ENCODE results near the gene TNRC6A. TPM values are rescaled to one million over a fixed set of nuclear protein-coding genes. Genes with fewer than 3 reads are reported as not detected.

The TNRC6A gene
- total RNA-seq, 3 donors from 2014 or later, result 49.3 to 84.9 (median 59.6) TPM

DNA sequence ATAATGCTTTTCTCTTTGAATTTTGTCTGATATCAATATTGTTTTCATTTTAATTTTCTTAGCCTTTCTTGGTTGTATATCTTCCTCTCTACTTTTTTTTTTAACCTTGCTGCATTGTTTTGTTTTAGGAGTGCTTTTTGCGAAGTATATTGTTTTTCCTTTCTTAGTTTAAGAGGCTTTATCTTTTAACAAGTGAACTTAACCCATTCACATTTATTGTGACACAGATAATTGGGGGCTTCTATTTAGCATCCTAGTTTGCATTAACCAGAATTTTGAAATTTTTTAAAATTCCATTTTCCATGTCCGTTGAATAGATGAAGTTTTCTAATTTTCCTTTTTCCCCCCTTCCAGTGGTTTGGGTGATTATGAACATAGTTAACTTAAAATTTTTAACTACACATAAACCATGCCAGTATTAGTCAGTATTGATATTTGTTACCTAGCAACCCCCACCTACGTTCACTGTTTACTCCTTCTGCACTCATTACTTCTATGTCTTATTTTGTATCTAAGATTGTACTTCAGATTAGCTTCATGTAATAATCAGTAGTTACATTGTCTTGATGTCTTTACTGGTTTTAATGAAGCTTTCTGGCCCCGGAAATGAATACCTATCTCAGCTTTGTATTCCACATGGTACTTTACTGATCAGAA, 44.4 kb downstream of the TNRC6A start:
- Histone ChIP-seq H3K4me1 (no peaks in the 10 kb centered on the region), H3K27me3 (no peaks in the 10 kb centered on the region), H3K9me3 (no peaks in the 10 kb centered on the region), H3K4me3 (no peak overlapping the region), H3K36me3 (no peaks in the 10 kb centered on the region), H3K27ac (no peak overlapping the region)
- no peak for TF ChIP-seq POLR2A (IDR thresholded peaks at IDR 0.05)
- TF ChIP-seq, protein P1, sequence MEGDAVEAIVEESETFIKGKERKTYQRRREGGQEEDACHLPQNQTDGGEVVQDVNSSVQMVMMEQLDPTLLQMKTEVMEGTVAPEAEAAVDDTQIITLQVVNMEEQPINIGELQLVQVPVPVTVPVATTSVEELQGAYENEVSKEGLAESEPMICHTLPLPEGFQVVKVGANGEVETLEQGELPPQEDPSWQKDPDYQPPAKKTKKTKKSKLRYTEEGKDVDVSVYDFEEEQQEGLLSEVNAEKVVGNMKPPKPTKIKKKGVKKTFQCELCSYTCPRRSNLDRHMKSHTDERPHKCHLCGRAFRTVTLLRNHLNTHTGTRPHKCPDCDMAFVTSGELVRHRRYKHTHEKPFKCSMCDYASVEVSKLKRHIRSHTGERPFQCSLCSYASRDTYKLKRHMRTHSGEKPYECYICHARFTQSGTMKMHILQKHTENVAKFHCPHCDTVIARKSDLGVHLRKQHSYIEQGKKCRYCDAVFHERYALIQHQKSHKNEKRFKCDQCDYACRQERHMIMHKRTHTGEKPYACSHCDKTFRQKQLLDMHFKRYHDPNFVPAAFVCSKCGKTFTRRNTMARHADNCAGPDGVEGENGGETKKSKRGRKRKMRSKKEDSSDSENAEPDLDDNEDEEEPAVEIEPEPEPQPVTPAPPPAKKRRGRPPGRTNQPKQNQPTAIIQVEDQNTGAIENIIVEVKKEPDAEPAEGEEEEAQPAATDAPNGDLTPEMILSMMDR (IDR thresholded peaks at IDR 0.05), result no peak
- no peak for TF ChIP-seq POLR2AphosphoS5 (IDR thresholded peaks at IDR 0.05)
- intact Hi-C loops (cut with DNase I; ENCODE audit: low total_unique reads), result no loop called here
- DNase-seq (ENCODE audit: low spot score in 2 of 2), result no peak

DNA sequence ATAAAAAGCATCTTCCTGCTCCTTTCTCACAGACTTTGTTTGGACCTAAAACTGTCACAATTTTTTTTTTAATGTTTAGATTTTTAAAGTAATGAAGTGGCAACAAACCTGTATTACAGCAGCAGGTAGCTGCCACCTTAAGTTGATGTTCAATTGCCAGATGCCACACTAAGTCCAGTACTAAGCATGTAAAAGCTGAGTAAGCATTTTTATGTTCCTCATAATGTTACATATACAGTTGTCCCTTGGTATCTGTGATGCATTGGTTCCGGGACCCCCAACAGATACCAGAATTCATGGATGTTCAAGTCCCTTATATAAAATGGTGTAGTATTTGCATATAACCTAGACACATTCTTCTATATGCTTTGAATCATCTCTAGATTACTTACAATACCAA, 45.1 kb downstream of the TNRC6A start:
- no peak for TF ChIP-seq POLR2AphosphoS5 (IDR thresholded peaks at IDR 0.05)
- TF ChIP-seq POLR2A (IDR thresholded peaks at IDR 0.05), result no peak
- TF ChIP-seq, protein P1 (IDR thresholded peaks at IDR 0.05), result no peak
- Histone ChIP-seq H3K4me1 (no peaks in the 10 kb centered on the region), H3K27ac (no peak overlapping the region), H3K4me3 (no peak overlapping the region), H3K36me3 (no peaks in the 10 kb centered on the region), H3K9me3 (no peaks in the 10 kb centered on the region), H3K27me3 (no peaks in the 10 kb centered on the region)
- DNase-seq (ENCODE audit: low spot score in 2 of 2), result no peak
- intact Hi-C loops (cut with DNase I; ENCODE audit: low total_unique reads), result no loop called here

DNA sequence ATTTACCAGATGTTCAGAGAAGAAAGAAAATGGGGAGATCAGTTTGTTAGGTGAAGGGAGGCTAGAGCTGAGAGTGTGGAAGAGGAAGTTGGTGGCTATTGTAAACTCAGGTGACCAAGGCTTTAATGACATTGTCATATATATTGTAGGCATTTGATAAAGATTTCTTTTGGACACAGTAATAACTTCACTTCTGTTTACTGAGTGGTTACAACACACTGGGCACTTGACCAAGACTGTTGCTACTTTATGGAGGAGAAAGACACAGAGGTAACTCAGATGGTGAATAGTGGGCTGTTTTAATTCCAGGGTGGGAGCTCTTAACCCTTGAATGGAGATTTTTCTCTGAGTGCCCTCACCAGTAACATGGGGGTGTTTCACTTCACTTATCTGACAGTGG, 46.0 kb downstream of the TNRC6A start:
- H3K27me3 ChIP-seq, result no peaks in the 10 kb centered on the region
- peaks cover 2% of the 10 kb centered on the region for H3K36me3 ChIP-seq
- peak overlapping the region; percentile 35 to 46 for H3K27ac ChIP-seq
- no peak for DNase-seq (ENCODE audit: low spot score in 2 of 2)
- H3K4me1 ChIP-seq, result no peaks in the 10 kb centered on the region
- no peak for TF ChIP-seq POLR2AphosphoS5 (IDR thresholded peaks at IDR 0.05)
- TF ChIP-seq, protein P1 (IDR thresholded peaks at IDR 0.05), result no peak
- no peak for TF ChIP-seq POLR2A (IDR thresholded peaks at IDR 0.05)
- intact Hi-C loops (cut with DNase I; ENCODE audit: low total_unique reads), result no loop called here
- H3K9me3 ChIP-seq, result no peaks in the 10 kb centered on the region
- no peak overlapping the region for H3K4me3 ChIP-seq

DNA sequence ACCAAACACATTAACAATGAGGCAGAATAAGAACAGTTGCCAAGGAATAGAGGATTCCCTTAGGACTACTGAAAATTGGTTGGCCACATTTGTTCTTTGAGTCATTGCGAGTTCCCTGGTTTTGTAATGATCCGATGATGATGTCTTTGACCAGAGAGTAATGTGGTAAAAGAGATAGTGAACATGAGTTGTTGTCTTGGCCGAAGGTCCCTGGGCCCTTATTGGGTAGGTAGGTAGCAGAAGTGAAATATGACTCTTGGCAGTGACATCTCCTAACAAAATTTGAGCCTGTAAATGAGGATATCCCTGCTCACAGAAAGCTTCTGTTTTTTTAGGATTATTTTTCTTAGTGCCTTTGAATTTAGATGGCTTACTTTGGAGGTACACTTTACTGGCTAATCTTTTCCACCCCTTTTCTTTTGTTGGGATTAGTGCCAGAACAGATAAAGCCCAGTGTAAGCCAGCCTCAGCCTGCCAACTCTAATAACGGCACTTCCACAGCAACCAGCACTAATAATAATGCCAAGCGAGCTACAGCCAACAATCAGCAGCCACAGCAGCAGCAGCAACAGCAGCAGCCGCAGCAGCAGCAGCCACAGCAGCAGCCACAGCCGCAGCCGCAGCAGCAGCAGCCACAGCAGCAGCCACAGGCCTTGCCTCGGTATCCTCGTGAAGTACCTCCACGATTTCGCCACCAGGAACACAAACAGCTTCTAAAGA, 47.2 kb downstream of the TNRC6A start:
- intact Hi-C loops (cut with DNase I; ENCODE audit: low total_unique reads), result no loop called here
- H3K4me3 ChIP-seq, result no peak overlapping the region
- no peaks in the 10 kb centered on the region for H3K27me3 ChIP-seq
- H3K36me3 ChIP-seq, result peaks cover 4% of the 10 kb centered on the region
- DNase-seq (ENCODE audit: low spot score in 2 of 2), result no peak
- TF ChIP-seq, protein P1 (IDR thresholded peaks at IDR 0.05), result no peak
- TF ChIP-seq POLR2A (IDR thresholded peaks at IDR 0.05), result no peak
- no peak for TF ChIP-seq POLR2AphosphoS5 (IDR thresholded peaks at IDR 0.05)
- H3K4me1 ChIP-seq, result no peaks in the 10 kb centered on the region
- no peaks in the 10 kb centered on the region for H3K9me3 ChIP-seq
- peak overlapping the region in 1 of 2 donors; percentile 27 for H3K27ac ChIP-seq

DNA sequence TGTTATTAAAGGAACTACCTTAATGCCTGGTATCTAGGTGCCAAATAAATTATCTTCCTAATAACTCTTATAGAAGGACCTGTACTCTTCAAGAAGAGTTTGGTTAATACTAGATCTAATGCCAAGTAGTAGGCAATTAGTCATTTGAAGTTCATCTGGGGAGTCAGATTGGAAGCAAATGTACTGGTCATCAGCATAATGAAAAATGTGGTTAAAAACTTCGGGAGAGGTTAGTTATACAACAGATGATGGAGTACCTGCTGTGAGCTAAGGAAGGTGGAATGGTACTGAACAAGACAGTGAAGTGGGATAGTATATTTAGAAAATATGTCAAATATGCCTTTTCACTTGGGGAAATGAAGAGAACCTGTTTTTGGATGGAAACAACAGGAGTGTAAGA, 49.2 kb downstream of the TNRC6A start:
- Histone ChIP-seq H3K36me3 (peaks cover 4% of the 10 kb centered on the region), H3K4me1 (no peaks in the 10 kb centered on the region), H3K4me3 (no peak overlapping the region), H3K27ac (no peak overlapping the region), H3K9me3 (no peaks in the 10 kb centered on the region), H3K27me3 (no peaks in the 10 kb centered on the region)
- no peak for DNase-seq (ENCODE audit: low spot score in 2 of 2)
- TF ChIP-seq POLR2A (IDR thresholded peaks at IDR 0.05), result no peak
- intact Hi-C loops (cut with DNase I; ENCODE audit: low total_unique reads), result no loop called here

Measured in breast epithelium (tissue), 4 donors.